Gastroesophageal sphincter (tissue), 3 donors: ENCODE measurements around the gene FARS2.

ENCODE experiments used
- EP300 ChIP-seq: sonication (generic); formaldehyde crosslinking; IDR thresholded peaks from one replicate; pipeline ENCODE4 v1.6.1; 2017; ENCODE audit warnings: antibody characterized with exemption, mild to moderate bottlenecking
- POLR2A ChIP-seq, 2 donors: fragments of 450-650 bp; IDR thresholded peaks; one replicate each; pipeline ENCODE4 v1.6.1; 2017; ENCODE audit warnings: antibody characterized with exemption in 2 of 2, mild to moderate bottlenecking in 2 of 2, moderate library complexity in 1 of 2
- POLR2AphosphoS5 ChIP-seq: sonication (generic); formaldehyde crosslinking; IDR thresholded peaks from one replicate; pipeline ENCODE4 v1.6.1; 2017; ENCODE audit warnings: antibody characterized with exemption
- TF ChIP-seq, protein P1 (sequence below), 4 experiments: fragments of 200-600 bp in 2 of 4; fragments of 450-650 bp in 2 of 4; sonication (generic) in 1 of 4; IDR thresholded peaks; one replicate each; pipeline ENCODE4 v1.5.1; 2017 to 2019; ENCODE audit warnings: antibody characterized with exemption in 4 of 4, mild to moderate bottlenecking in 2 of 4, moderate library complexity in 2 of 4

DNA sequence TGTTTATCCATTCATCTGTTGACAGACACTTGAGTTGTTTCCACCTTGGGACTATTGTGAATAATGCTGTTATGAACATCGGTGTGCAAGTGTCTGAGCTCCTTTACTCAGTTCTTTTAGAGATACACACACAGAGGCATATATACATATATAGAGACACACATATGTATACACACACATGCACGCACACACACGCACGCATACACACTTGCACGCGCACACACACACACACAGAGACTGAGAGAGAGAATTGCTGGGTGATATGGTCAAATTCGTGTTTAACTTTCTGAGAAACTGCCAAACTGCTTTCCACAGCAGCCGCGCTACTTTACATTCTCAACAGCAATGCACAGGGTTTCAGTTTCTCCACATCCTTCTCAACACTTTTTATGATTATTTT, 273.3 kb downstream of the FARS2 start:
- TF ChIP-seq, protein P1, sequence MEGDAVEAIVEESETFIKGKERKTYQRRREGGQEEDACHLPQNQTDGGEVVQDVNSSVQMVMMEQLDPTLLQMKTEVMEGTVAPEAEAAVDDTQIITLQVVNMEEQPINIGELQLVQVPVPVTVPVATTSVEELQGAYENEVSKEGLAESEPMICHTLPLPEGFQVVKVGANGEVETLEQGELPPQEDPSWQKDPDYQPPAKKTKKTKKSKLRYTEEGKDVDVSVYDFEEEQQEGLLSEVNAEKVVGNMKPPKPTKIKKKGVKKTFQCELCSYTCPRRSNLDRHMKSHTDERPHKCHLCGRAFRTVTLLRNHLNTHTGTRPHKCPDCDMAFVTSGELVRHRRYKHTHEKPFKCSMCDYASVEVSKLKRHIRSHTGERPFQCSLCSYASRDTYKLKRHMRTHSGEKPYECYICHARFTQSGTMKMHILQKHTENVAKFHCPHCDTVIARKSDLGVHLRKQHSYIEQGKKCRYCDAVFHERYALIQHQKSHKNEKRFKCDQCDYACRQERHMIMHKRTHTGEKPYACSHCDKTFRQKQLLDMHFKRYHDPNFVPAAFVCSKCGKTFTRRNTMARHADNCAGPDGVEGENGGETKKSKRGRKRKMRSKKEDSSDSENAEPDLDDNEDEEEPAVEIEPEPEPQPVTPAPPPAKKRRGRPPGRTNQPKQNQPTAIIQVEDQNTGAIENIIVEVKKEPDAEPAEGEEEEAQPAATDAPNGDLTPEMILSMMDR (IDR thresholded peaks at IDR 0.05) = no peak
- TF ChIP-seq POLR2A (IDR thresholded peaks at IDR 0.05) (no peak), POLR2AphosphoS5 (no peak), EP300 (no peak)
